T-helper 2 cell (primary cell): ENCODE data around the gene TRMO.

ENCODE experiments used
- DNase-seq, 5 experiments: peaks; one replicate each; pipeline versions ENCODE4 v3.0.0 to v3.0.0-alpha.2; 2012 to 2022

Gene TRMO

DNA sequence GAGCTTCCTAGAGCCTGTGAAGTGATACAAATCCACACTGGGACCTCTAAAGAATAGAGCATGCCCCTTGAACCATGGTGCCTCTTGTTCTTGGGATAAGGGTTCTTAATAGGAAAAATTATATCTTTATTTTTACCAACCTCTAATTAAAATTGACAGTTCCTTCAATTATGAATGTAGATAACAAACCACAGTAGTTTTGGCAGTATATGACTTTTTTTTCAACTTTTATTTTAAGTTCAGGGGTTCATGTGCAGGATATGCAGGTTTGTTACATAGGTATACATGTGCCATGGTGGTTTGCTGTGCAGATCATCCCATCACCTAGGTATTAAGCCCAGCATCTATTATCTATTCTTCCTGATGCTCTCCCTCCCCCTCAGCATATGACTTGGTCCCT, 14.7 kb upstream of the TRMO start:
- DNase-seq = no peak

DNA sequence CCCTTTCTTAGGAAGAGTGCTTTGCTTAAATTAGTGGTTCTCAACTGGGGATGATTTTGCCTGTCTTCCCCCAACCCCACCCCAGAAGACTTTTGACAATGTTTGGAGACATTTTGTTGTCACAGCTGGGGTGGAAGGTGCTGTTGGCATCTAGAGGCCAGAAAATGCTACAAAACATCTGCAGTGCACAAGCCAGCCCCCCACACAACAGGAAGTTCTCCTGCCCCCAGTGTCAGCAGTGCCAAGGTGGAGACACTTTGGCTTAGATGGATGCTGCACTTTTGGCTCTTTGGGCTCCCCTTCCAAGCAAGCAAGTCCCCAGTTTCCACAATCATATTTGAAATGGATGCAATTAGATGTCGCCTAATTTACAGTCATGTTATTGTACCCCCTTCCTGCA, 13.0 kb upstream of the TRMO start:
- no peak for DNase-seq

DNA sequence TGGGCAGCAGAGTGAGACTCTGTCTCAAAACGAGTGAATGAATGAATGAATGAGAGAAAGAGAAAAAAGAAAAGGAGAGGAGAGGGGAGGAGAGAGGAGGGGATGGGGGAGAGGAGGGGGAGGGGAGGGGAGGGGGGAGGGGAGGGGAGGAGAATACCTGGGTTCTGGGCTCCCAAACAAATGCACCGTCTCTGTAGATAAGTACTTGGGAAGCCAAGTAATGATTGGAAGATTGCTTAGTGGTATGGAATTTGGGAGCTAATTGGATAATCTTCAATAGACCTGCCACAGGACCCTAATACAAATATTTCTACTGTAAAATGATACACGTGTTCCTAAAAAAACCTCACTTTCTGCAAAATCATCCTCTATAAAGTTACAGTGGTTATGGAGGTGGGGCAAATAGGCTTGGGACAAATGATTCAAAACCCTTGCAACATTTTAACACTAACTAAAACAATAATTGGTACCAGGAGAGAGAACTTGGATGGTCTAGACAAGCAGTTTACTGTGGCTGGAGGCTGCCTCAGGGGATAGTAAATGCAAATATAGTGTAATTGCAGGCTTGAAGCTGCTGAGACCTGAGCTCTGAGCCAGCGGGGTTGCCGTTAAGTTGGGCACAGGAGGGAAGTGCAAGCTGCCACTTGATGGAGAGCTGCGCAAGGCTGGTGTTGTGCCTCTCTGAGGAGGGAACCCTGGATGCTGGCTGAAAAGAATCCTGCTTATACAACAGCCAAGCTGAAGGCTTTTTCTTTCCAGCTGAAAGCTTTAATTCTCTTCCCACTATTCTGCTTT, 12.2 kb upstream of the TRMO start:
- no peak for DNase-seq

DNA sequence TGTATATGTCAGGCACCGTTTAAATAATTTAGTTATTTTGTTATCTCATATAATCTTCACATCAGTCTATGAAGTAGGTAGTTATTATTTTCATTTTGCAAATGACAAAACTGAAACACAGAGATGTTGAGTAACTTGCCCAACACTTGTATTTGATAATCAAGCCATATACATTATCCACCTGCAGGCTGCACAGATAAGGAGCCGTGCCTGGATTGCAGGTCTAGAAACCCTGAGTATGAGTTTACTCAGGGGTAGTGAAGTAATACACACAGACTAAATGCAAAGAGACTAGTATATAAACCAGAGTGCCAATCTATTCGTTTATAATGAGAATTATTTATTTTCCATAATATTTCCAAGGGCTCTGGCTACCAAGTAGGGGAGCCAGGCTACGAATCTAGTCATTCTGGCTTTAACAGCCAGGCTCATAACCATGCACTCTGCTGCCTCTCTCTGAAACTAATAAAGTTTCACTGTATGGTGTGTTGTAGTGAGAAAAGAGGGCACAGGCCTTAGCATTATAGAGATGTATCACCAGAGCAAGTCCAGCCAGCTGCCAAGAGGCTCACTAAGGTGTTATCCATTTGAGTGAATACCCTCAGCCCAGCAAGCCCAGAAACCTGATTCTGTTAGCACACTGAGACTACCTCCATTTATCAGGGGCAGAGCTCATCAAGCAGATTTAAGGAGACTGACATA, 11.1 kb upstream of the TRMO start:
- no peak for DNase-seq

DNA sequence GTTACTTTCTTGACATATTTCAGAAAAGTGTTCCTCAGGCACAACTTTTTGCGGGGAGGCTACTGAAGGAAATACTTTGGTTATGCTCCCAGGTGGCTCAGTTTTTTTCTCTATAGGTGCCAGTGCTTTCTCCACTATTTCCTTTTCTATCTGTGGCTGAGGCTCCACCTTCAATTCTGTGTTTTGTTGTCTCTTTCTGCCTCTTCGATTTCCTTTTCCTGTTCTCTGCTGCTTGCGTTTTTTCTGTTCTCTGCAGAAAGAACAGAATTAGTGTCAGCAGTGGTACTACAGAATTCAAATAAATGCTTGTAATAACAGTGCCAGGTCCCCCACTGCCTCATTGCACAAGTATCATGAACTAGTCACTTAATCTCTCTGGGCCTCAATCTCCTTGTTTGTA, 8.7 kb upstream of the TRMO start:
- DNase-seq = peak in 1 of 5 experiments; percentile 70

DNA sequence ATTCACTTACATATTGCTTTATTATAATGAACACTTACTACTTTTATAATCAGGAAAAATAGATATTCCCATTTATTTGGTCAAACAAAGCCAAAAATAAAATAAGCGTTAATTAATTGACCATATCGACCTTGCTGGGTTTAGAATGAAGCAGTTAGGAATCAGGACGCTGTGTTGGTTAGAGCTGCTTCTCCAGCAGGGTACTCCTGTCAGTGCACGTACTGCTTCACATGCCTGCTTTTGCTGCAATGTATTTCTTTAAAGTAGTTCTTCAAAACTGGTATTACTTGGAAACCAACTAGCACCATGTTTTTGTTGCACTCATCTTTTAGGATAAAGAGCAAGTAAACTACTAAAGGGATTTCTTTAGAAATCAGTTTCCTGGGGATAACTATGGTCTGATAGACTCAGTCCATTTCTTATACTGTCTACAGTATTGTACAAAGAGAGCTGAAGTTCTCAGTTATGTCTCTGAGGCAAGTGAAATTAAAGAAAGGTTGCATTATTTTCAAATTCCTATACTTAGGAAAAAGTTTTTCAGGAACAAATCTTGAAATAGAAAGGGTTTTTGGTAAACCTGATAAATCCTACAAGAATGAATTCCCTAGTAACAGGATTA, 6.8 kb upstream of the TRMO start:
- DNase-seq = no peak

DNA sequence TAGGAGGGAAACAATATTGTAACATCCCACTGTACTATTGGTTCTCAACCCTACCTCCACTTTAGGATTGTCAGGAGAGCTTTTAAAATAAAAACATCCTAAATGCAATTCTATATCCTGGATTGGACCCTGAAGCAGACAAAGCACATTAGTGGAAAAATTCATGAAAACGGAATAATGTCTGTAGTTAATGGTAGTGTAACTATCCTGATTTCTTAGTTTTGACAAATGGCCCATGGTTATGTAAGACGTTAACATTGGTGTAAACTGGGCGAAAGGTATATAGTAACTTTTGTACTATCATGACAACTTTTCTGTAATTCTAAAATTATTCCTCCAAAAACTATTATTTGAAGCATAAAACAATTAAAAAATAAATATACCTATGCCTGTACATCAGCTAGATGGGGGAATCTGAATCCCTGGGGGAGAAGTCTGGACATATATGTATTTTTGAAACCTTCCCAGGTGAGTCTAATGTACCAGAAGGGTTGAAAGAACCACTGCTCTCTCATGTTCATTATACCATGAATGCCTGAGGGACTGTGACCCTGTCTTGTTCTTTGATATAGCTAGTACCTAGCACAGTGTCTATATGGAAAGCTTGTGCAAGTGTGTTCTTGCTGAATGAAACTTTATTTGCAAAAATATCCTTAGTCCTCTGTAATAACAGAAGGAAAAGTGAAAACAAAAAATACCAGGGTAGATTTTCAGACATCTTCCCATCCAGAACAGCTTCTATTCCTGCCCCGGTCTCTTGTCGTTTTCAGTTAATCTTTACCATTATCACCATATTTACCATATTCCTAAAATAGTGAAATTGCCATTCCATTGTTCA, 3.4 kb upstream of the TRMO start:
- DNase-seq = no peak

DNA sequence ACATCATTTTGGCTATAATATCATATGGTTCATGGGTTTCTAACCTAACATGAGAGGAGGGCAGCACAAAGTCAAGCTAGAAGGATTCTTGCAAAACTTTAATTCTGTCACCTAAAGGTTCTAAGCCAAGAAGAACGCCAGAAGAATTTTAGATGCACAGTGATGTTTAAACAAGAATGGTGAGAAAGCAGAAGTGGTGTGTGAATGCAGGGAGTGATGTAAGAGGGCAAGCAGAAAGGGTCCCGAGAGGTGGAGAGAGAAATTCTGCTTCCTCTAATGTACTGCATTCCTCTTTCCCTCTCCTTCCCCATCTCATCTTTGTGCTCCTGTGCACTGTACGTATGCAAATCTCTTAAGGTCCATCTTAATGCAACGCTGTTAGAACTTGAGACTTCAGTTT, 2.1 kb upstream of the TRMO start:
- DNase-seq = no peak

DNA sequence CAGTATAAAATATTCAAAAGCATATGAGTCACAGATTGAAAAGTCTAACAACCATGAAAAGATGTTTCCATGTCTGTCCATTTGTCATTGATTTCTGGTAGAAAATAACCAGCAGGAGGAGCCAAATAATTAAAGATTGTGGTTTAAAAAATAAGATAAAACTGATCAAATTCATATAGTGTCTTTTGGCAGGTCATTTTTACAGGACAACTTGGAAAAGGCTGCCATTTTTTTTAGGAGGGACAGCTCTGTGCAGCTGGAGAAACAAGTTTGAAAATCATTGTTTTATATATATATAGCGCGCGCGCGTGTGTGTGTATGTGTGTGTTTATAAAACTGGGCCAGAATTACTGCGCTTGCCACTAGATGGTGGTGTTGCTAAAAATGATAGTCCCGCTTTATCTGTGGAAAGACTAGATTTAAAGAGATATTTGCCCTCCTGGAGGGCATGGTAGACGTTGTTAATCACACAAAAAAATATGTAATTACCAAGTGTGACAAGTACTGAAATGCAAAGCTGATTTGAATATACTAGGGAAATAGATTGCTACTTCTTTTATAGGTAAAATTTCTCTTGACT, 1.3 kb upstream of the TRMO start:
- DNase-seq = peak in 4 of 5 experiments; percentile 61 to 86 (median 64)

DNA sequence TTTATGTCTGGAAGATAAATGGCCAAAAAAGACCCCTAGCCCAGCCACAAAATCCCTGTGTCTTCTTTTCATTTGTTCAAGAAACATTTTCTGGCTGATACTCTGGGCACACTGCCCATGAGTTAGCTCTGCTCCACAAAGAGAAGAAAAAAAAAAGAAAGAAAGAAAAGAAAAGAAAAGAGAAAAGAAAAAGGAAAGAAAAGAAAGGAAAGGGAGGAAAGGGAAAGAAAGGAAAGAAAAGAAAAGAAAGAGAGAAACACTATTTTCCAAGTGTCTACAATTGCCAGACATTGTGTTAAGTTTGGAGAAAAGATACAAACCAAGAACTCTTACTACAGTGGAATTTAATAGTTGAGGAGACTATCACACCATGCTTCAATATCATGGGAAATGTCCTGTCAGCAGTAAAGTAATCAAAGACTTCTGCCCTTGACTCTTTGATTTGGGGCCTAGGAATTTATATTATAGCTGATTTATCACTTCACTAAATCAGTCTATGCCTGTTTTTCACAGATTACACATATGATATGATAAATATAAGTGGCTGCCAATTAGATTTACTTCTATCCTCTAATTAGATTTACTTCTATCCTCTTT, 3.0 kb downstream of the TRMO start:
- DNase-seq = no peak

DNA sequence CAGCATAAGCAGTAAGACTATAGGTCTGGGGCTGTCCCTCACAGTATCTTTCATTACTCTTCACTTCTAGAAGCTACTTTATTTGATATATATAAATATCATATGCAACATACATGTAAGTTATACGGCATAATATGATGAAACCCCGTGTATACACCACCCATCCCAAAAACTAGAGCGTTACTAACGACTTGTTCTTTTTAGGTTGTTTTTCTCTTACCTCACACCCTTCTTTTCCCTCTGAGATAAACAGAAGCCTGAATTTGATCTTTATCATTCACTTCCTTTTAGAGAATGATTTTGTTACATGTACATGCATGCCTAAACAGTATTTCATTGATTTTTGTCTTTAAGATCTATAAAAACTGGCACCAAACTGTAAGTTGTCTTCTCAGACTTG, 3.7 kb downstream of the TRMO start:
- DNase-seq = peak in 1 of 5 experiments; percentile 67

DNA sequence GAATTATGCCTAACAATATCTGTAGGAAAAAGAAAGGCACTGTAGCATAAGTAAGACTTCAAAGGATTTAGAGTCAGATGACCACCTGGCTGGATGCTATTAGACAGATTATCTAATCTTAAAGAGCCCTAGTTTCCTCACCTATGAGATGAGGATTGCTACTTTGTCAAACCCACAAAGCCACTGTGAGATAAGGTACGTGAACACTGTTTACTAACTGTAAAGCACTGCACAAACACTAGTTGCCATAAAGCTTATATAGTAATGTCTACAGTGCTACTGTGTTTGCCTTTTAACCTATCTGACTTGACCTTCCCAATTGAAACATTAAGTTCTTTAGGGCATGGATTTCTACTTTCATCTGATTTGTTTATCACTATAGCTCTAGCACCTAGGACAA, 10.3 kb downstream of the TRMO start:
- peak in 1 of 5 experiments; percentile 42 for DNase-seq

DNA sequence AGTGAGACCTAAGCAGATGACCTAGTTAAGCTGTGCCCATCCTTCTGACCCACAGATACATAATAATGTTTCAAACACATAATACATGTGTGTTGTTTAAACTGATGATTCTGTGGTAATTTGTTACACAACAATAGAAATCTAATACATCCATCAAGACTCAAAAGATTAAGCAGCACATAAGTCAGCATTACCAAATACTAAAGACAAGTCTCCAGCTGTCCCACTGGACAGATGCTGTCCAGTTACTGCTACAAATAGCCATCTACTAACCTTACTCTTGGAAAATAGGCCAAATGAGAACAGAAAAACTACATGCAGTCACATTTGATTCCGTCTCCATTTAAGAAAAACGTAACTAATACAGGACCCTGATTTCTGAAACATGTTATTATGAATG, 10.8 kb downstream of the TRMO start:
- no peak for DNase-seq

DNA sequence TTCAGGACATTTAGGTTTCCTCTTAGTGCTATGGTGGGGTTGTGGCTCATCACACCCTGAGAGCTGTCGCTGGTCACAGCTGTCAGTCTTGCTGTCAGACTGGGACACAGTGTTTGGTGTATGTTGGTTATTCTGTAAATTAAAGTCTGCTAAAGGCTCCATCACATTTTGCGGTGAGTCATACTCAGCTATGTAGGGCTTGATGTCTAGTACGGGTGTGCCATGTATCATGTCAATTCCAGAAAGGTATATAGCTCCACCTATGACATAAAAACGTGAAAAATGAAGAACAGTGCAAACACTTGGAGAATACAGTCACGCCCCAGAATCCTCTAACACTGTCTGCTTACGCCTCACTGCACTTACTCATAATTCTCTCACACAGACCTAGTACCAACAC, 11.9 kb downstream of the TRMO start:
- peak in 1 of 5 experiments; percentile 61 for DNase-seq

DNA sequence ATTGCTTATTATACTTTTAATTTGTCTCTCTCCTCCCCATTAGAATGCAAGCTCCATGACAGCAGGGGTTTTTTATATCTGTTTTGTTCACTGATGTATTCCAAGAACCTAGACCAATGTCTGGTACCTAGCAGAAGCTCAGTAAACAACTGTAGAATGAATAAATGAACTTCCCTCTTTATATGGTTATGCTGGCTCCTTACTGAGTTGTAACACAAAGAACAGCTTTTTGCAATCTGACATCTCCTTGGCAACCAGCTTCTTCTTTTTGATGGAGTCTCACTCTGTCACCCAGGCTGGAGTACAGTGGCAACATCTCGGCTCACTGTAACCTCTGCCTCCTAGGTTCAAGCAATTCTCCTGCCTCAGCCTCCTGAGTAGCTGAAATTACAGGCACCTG, 13.6 kb downstream of the TRMO start:
- DNase-seq = no peak

DNA sequence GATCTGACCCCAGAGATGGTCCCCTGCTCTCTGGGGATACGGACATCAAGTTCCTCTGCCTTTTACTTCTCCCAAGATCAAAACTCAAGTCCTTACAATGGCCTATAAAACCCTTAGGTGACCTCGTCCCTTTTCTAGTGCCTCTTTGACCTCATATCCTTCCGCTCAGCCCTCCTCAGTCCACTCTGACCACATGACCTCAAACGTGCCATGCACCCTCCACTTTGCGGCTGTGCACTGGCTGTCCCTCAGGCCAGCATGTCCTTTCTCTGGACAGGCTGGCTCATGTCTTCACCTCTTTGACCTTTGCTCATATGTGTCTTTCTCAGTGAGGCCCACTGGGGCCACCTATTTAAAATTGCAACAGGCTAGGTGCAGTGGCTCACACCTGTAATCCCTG, 14.7 kb downstream of the TRMO start:
- no peak for DNase-seq

DNA sequence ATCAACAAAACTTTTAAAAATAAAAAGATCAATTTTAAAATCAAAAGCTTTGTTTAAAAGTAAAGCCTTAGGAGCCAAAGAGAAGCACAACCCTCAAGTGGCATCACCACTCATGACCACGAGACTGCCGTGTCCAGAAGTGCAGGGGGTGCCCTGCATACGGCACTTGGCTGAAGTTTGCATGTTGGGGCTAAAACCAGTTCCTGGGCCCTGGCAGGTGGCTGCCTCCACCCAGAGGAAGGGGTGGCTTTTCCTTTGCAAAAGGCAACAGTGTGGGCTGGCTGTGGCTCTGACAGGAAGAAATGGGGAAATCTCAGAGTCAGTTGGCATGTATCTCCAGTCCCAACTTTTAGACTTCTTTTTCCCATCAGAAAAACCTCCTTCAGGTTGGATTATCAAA, 15.3 kb downstream of the TRMO start:
- peak in 2 of 5 experiments; percentile 16 to 45 for DNase-seq

DNA sequence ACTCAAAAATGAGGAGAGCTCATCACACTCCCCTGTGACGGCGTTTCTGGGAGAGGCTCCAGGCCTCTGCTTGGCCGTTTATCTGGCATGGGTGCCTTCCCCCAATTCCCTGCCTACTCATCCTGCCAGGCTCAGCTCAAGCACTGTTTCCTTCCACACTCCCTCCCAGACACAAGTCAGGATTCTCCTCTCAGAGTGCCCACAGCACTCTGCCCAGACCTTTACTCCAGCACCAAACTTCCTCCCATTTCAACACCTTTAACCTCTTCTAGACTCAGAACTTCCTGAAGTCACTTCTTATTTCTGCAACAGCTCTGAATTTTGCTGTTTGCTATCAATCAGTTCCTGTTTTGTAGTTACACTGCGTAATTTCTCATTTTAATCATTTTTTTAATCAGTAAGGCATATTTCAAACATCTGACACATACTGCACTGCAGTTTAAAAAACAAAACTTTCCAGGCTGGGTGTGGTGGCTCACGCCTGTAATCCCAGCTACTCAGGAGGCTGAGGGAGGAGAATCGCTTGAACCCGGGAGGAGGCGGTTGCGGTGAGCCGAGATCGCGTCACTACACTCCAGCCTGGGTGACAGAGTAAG, 16.0 kb downstream of the TRMO start:
- peak in 3 of 5 experiments; percentile 53 to 78 (median 72) for DNase-seq

DNA sequence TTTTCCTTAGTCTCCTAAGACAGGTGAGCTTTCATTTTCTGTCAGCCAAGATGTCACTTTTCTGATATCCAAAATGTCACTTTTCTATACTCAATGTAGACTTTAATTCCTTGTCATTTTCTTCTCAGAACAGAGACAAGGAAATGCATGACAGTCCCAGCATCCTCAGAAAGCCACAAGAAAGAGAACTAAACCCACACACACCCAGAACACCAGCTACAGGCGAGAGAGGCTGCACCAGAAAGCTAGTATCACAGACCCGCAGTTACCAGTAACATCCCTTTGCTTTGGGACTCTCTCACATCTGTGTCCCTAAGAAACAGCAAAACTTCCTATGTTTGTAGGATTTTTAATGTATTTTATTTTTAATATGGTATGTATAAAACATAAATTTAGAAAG, 17.1 kb downstream of the TRMO start:
- DNase-seq = peak in 3 of 5 experiments; percentile 48 to 83 (median 82)

DNA sequence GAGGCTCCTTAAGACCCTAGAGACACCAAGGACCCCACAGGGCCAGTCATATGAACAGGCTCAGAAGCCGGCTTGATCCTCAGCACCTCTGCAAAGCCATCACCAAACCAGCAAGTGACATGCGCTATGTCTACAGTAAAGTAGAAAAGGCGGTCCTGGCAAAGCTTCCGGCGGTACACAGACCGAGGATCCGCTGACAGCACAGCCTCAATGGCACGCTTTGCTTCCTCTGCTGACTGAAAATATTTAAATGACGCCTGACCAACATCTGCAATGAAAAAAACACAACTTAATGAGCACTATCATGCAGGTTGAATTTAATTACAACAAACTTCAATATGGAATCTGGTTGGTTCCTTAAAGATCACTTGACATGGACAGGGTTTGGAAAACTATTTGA, 17.6 kb downstream of the TRMO start:
- DNase-seq = peak in 4 of 5 experiments; percentile 17 to 93 (median 46)

DNA sequence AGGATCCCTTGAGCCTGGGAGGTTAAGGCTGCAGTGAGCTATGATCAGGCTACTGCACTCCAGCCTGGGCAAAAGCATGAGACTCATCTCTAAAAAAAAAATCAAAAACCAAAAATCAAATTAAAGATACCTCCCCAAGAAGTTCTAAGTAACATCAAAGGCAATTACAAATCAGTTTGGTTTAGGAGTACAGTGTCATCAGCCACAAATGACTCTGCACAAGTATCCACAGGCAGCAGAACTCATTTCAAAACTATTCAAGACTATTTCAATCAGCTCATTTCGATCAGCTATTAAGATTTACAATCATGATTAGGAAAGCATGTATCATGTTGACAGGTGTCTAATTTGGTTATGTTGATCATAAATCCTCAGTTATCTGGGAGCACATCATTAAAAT, 19.1 kb downstream of the TRMO start:
- peak in 1 of 5 experiments; percentile 90 for DNase-seq
